Measurements from ENCODE around the gene SHC4. TPM values are rescaled to one million over a fixed set of nuclear protein-coding genes. Genes with fewer than 3 reads are reported as not detected.

Gene SHC4
- total and polyA plus RNA-seq, 4 donors = 0.09 to 1.9 (median 0.44) TPM

- no peaks in the 10 kb centered on the region for H3K9me3 ChIP-seq (ENCODE audit: control insufficient read depth in 4 of 4, insufficient read depth in 3 of 4, low read length in 3 of 4)
- TF ChIP-seq CTCF (IDR thresholded peaks at IDR 0.05; ENCODE audit: control extremely low read depth, extremely low read depth) = no peak
- no peak overlapping the region for H3K4me3 ChIP-seq
- H3K27ac ChIP-seq (ENCODE audit: low read depth in 1 of 2, low read length in 1 of 2) = no peak overlapping the region
- no peak for DNase-seq
- H3K27me3 ChIP-seq (ENCODE audit: control insufficient read depth in 3 of 3, insufficient read depth in 3 of 3, low read length in 2 of 3) = peaks cover 0 to 15% (median 0%) of the 10 kb centered on the region in 3 donors
- 94 to 99% methylated on average over 4 of the region's 4 CpGs for WGBS, 2 donors
- no peak for ATAC-seq (ENCODE audit: insufficient read depth, low FRiP score)
- H3K4me1 ChIP-seq (ENCODE audit: control insufficient read depth in 5 of 5, insufficient read depth in 5 of 5, low read length in 5 of 5) = peaks cover 0 to 9% (median 2%) of the 10 kb centered on the region in 5 donors
- no peaks in the 10 kb centered on the region for H3K36me3 ChIP-seq (ENCODE audit: control insufficient read depth in 4 of 4, insufficient read depth in 4 of 4, low read length in 4 of 4)
- no peak overlapping the region for H3K9ac ChIP-seq (ENCODE audit: insufficient read depth in 1 of 2, low read length in 2 of 2)
Observed at GRCh38 chr15:48968066-48968465, 4.3 kb upstream of the SHC4 start.

GRCh38 chr15:48967336-48967735 is 3.6 kb upstream of the SHC4 start:
- H3K4me1 ChIP-seq (ENCODE audit: control insufficient read depth in 5 of 5, insufficient read depth in 5 of 5, low read length in 5 of 5) = peaks cover 0 to 16% (median 5%) of the 10 kb centered on the region in 5 donors
- ATAC-seq (ENCODE audit: insufficient read depth, low FRiP score) = no peak
- no peak overlapping the region for H3K9ac ChIP-seq (ENCODE audit: insufficient read depth in 1 of 2, low read length in 2 of 2)
- no peaks in the 10 kb centered on the region for H3K36me3 ChIP-seq (ENCODE audit: control insufficient read depth in 4 of 4, insufficient read depth in 4 of 4, low read length in 4 of 4)
- H3K27ac ChIP-seq (ENCODE audit: low read depth in 1 of 2, low read length in 1 of 2) = no peak overlapping the region
- H3K4me3 ChIP-seq = no peak overlapping the region
- no peak for DNase-seq
- no peak for TF ChIP-seq CTCF (IDR thresholded peaks at IDR 0.05; ENCODE audit: control extremely low read depth, extremely low read depth)
- no peaks in the 10 kb centered on the region for H3K9me3 ChIP-seq (ENCODE audit: control insufficient read depth in 4 of 4, insufficient read depth in 3 of 4, low read length in 3 of 4)
- H3K27me3 ChIP-seq (ENCODE audit: control insufficient read depth in 3 of 3, insufficient read depth in 3 of 3, low read length in 2 of 3) = peaks cover 0 to 16% (median 0%) of the 10 kb centered on the region in 3 donors

GRCh38 chr15:48966595-48967301 is 3.0 kb upstream of the SHC4 start:
- H3K36me3 ChIP-seq (ENCODE audit: control insufficient read depth in 4 of 4, insufficient read depth in 4 of 4, low read length in 4 of 4) = no peaks in the 10 kb centered on the region
- TF ChIP-seq CTCF (IDR thresholded peaks at IDR 0.05; ENCODE audit: control extremely low read depth, extremely low read depth) = no peak
- ATAC-seq (ENCODE audit: insufficient read depth, low FRiP score) (no peak), DNase-seq (no peak)
- 54 to 63% methylated on average over 2 of the region's 2 CpGs for WGBS, 2 donors
- H3K27ac ChIP-seq (ENCODE audit: low read depth in 1 of 2, low read length in 1 of 2) = no peak overlapping the region
- no peak overlapping the region for H3K4me3 ChIP-seq
- H3K9ac ChIP-seq (ENCODE audit: insufficient read depth in 1 of 2, low read length in 2 of 2) = no peak overlapping the region
- peaks cover 0 to 16% (median 5%) of the 10 kb centered on the region in 5 donors for H3K4me1 ChIP-seq (ENCODE audit: control insufficient read depth in 5 of 5, insufficient read depth in 5 of 5, low read length in 5 of 5)
- H3K27me3 ChIP-seq (ENCODE audit: control insufficient read depth in 3 of 3, insufficient read depth in 3 of 3, low read length in 2 of 3) = peaks cover 0 to 18% (median 0%) of the 10 kb centered on the region in 3 donors
- no peaks in the 10 kb centered on the region for H3K9me3 ChIP-seq (ENCODE audit: control insufficient read depth in 4 of 4, insufficient read depth in 3 of 4, low read length in 3 of 4)

- Histone ChIP-seq H3K4me1 (ENCODE audit: control insufficient read depth in 5 of 5, insufficient read depth in 5 of 5, low read length in 5 of 5) (peaks cover 0 to 16% (median 5%) of the 10 kb centered on the region in 5 donors), H3K9me3 (ENCODE audit: control insufficient read depth in 4 of 4, insufficient read depth in 3 of 4, low read length in 3 of 4) (no peaks in the 10 kb centered on the region), H3K27me3 (ENCODE audit: control insufficient read depth in 3 of 3, insufficient read depth in 3 of 3, low read length in 2 of 3) (peaks cover 0 to 21% (median 0%) of the 10 kb centered on the region in 3 donors), H3K27ac (ENCODE audit: low read depth in 1 of 2, low read length in 1 of 2) (no peak overlapping the region), H3K4me3 (no peak overlapping the region), H3K36me3 (ENCODE audit: control insufficient read depth in 4 of 4, insufficient read depth in 4 of 4, low read length in 4 of 4) (no peaks in the 10 kb centered on the region), H3K9ac (ENCODE audit: insufficient read depth in 1 of 2, low read length in 2 of 2) (no peak overlapping the region)
- DNase-seq (no peak), ATAC-seq (ENCODE audit: insufficient read depth, low FRiP score) (no peak)
- TF ChIP-seq CTCF (IDR thresholded peaks at IDR 0.05; ENCODE audit: control extremely low read depth, extremely low read depth) = no peak
Observed at GRCh38 chr15:48965972-48966371, 2.3 kb upstream of the SHC4 start.

Measured in lung (tissue), 12 donors.